ENCODE data around the gene MPP1.
"Not testable (repeated sequence)": the region's sequence is repeated elsewhere in the genome, so short reads cannot be mapped to it uniquely, and the experiment has no call there.

The MPP1 gene

GRCh38 chrX:154804957-154805695, at the start of gene MPP1:
MPP1 (minus strand) TSS chrX:154805485; CDS start chrX:154805373, 112 bp downstream.
- peak; percentile 83 for DNase-seq (ENCODE audit: low spot score)

- no peak for DNase-seq (ENCODE audit: low spot score)
These were observed 45.8 kb upstream of the MPP1 start for GRCh38 chrX:154850957-154851611.

GRCh38 chrX:154840856-154841255, 35.6 kb upstream of the MPP1 start:
- DNase-seq (ENCODE audit: low spot score), result peak; percentile 27

- no peak for DNase-seq (ENCODE audit: low spot score)
These were observed 30.9 kb upstream of the MPP1 start for GRCh38 chrX:154836163-154836562.

- DNase-seq (ENCODE audit: low spot score), result no peak
These were observed 29.3 kb upstream of the MPP1 start, which contains the start of gene SMIM9 for GRCh38 chrX:154834562-154834961. SMIM9 (minus strand) TSS chrX:154834662; CDS start chrX:154830856, 3,806 bp downstream.

- no peak for DNase-seq (ENCODE audit: low spot score)
These were observed 28.5 kb upstream of the MPP1 start for GRCh38 chrX:154833746-154834274.

- DNase-seq (ENCODE audit: low spot score), result no peak
These were observed 24.7 kb upstream of the MPP1 start for GRCh38 chrX:154829926-154830442.

- DNase-seq (ENCODE audit: low spot score), result no peak
These were observed 23.8 kb upstream of the MPP1 start for GRCh38 chrX:154829134-154829533.

GRCh38 chrX:154828016-154828408, 22.7 kb upstream of the MPP1 start:
- no peak for DNase-seq (ENCODE audit: low spot score)

GRCh38 chrX:154827194-154828015, 22.1 kb upstream of the MPP1 start:
- DNase-seq (ENCODE audit: low spot score), result peak; percentile 60

GRCh38 chrX:154825586-154825985, 20.3 kb upstream of the MPP1 start:
- not testable (repeated sequence) for DNase-seq (ENCODE audit: low spot score)

- no peak for DNase-seq (ENCODE audit: low spot score)
These were observed 19.4 kb upstream of the MPP1 start for GRCh38 chrX:154824638-154825037.

- no peak for DNase-seq (ENCODE audit: low spot score)
These were observed 16.7 kb upstream of the MPP1 start for GRCh38 chrX:154822029-154822428.

- DNase-seq (ENCODE audit: low spot score), result no peak
These were observed 16.2 kb upstream of the MPP1 start for GRCh38 chrX:154821523-154821922.

- DNase-seq (ENCODE audit: low spot score), result peak; percentile 12
These were observed 14.6 kb upstream of the MPP1 start for GRCh38 chrX:154819771-154820341.

- DNase-seq (ENCODE audit: low spot score), result no peak
These were observed 13.9 kb upstream of the MPP1 start for GRCh38 chrX:154818916-154819770.

- not testable (repeated sequence) for DNase-seq (ENCODE audit: low spot score)
These were observed 11.8 kb upstream of the MPP1 start for GRCh38 chrX:154817048-154817618.

- DNase-seq (ENCODE audit: low spot score), result not testable (repeated sequence)
These were observed 11.1 kb upstream of the MPP1 start for GRCh38 chrX:154816326-154816898.

- no peak for DNase-seq (ENCODE audit: low spot score)
These were observed 10.1 kb upstream of the MPP1 start for GRCh38 chrX:154815274-154815818.

- no peak for DNase-seq (ENCODE audit: low spot score)
These were observed 8.5 kb upstream of the MPP1 start for GRCh38 chrX:154813801-154814200.
